CD4-positive, alpha-beta T cell (primary cell): ENCODE data around the gene GUCA2A. TPM values are rescaled to one million over a fixed set of nuclear protein-coding genes. Genes with fewer than 3 reads are reported as not detected.

ENCODE experiments used
- ATAC-seq: fragments of 200-7000 bp; cut with Tn5 transposase; one replicate; pipeline ENCODE4 v1.10.0; 2022; ENCODE audit warnings: mild to moderate bottlenecking; ENCODE audit not compliant: poor library complexity
- CTCF ChIA-PET: fragments of 350-600 bp; sonication (Branson Sonifier 250); formaldehyde crosslinking; loops from one replicate; lab custom pipeline; 2021; ENCODE audit warnings: antibody characterized with exemption, inconsistent platforms; lab: Charles Lee
- POLR2A ChIA-PET: fragments of 350-600 bp; sonication (Branson Sonifier 250); formaldehyde crosslinking; loops from one replicate; lab custom pipeline; 2021; ENCODE audit warnings: antibody characterized with exemption, inconsistent platforms; lab: Charles Lee
- DNase-seq, 14 experiments: peaks; one replicate each; pipeline ENCODE4 v3.0.0-alpha.2; 2013 to 2020; ENCODE audit warnings: mixed read lengths in 2 of 14
- H3K27ac ChIP-seq, 2 donors: one replicate each; pipeline versions ENCODE4 v1.5.1 to v1.7.0; 2013; ENCODE audit warnings: low read length in 2 of 2, low read depth in 1 of 2, mild to moderate bottlenecking in 1 of 2
- H3K27me3 ChIP-seq, 2 experiments: 1 replicate in 1 of 2; 2 replicates in 1 of 2; pipeline versions ENCODE4 v1.6.1 to v1.7.0; 2013; ENCODE audit warnings: low read length in 2 of 2, control low read depth in 1 of 2, mild to moderate bottlenecking in 1 of 2, moderate library complexity in 1 of 2; ENCODE audit not compliant: insufficient read depth in 2 of 2, control insufficient read depth in 1 of 2
- H3K36me3 ChIP-seq: one replicate; pipeline ENCODE4 v1.6.1; 2013; ENCODE audit warnings: low read length, control low read depth; ENCODE audit not compliant: insufficient read depth
- H3K4me1 ChIP-seq: one replicate; pipeline ENCODE4 v1.6.1; 2013; ENCODE audit warnings: low read length, control low read depth; ENCODE audit not compliant: insufficient read depth
- H3K4me3 ChIP-seq: one replicate; pipeline ENCODE4 v1.5.1; 2013; ENCODE audit warnings: mild to moderate bottlenecking, low read length, moderate library complexity
- H3K9me3 ChIP-seq, 2 experiments: 1 replicate in 1 of 2; 2 replicates in 1 of 2; pipeline versions ENCODE4 v1.6.1 to v1.7.0; 2013; ENCODE audit warnings: low read length in 2 of 2, mild to moderate bottlenecking in 2 of 2, control low read depth in 1 of 2, moderate library complexity in 1 of 2; ENCODE audit not compliant: control insufficient read depth in 1 of 2, insufficient read depth in 1 of 2
- H3K27ac Mint-ChIP-seq: one replicate; pipeline ENCODE4 v1.8.0; 2020; ENCODE audit warnings: mixed read lengths
- H3K27me3 Mint-ChIP-seq: one replicate; pipeline ENCODE4 v1.8.0; 2021; ENCODE audit warnings: mixed read lengths
- H3K36me3 Mint-ChIP-seq: one replicate; pipeline ENCODE4 v1.8.0; 2021; ENCODE audit warnings: low read depth, mixed read lengths
- H3K4me1 Mint-ChIP-seq: one replicate; pipeline ENCODE4 v1.8.0; 2021; ENCODE audit warnings: low read depth, mixed read lengths
- H3K4me3 Mint-ChIP-seq: one replicate; pipeline ENCODE4 v1.8.0; 2020; ENCODE audit warnings: mild to moderate bottlenecking, mixed read lengths
- H3K9me3 Mint-ChIP-seq: one replicate; pipeline ENCODE4 v1.8.0; 2020; ENCODE audit warnings: mixed read lengths
- intact Hi-C, 2 experiments: fragments of 100-400 bp; cut with DNase I in 1 of 2; cut with micrococcal nuclease in 1 of 2; formaldehyde crosslinking; loops; one replicate each; pipeline versions ENCODE4 v1.15.1 to v1.9.0; 2023 to 2025; cut with DNase I, micrococcal nuclease
- polyA plus RNA-seq, 2 donors: library from polyadenylated mRNA; unstranded; fragments of 120-200 nt; gene quantifications; one replicate each; pipeline ENCODE4 v1.2.1, GENCODE V29; 2013
- total RNA-seq, 174 experiments: library from RNA in 2 of 174; stranded (reverse) in 2 of 174; gene quantifications; one replicate each; pipeline ENCODE4 v1.2.3 and lab custom pipeline; 2021 to 2026
- TF ChIP-seq, protein P1 (sequence below): fragments of 200-600 bp; IDR thresholded peaks from one replicate; pipeline ENCODE4 v1.8.0; 2022; ENCODE audit warnings: antibody characterized with exemption, mild to moderate bottlenecking

GUCA2A gene, protein sequence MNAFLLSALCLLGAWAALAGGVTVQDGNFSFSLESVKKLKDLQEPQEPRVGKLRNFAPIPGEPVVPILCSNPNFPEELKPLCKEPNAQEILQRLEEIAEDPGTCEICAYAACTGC
- total RNA-seq, result not detected
- polyA plus RNA-seq (2013, experiment 1 of 2), result not detected
- 0.10 TPM for polyA plus RNA-seq (2013, experiment 2 of 2)
- 0 to 0.08 (median 0) reads per million in 172 experiments for total RNA-seq (lab: John Stamatoyannopoulos, UW)

DNA sequence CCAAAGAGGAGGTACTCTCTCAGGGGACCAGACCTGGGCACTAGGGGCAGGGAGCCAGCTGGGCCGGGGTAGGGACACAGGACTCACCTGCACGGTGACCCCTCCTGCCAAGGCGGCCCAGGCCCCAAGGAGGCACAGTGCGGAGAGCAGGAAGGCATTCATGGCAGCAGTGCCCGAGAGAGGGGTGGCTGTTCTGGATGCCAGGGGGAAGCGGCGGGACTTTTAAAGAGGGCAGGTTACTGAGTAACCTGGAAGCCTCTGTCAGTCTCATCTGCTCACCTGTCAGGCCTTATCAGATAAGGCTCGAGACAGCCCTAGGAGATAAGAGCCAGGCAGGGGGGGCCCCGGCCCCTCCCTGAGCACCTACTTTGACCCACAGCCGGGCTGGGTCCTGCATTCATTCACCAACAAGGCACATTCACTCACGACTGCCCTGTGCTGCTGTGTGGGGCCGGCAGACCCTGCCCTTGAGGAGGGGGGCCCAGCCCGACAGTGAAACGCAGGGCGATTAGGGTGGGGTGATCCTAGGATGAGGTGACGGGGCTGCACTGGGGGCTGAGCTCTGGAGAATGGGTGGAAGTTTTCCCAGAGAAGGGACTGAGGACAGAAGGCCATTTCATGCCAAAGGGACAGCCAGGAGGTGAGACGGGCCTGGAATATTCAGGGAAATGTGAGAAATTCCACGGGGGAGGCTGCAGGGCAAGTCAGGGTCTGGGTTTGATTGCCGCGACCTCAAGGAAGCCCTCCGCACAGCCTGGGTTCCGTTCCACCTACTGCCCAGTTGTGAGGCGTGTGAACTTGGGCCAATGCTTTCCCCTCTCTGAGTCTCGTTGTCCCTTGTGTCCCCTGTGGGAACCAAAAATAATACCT, at the start of gene GUCA2A:
TSS of gene GUCA2A (minus strand) at position 195 of the 870 bp plus-strand sequence. CDS start at position 162, 33 bp downstream.
- ChIA-PET CTCF (interaction anchor here (1.7 kb wide), 1 partner anchor 8 kb away, joined by 4 read pairs; no protein-coding TSS in a partner anchor), POLR2A (no interaction called here)
- Mint-ChIP-seq H3K4me1 (no peaks in the 10 kb centered on the region), H3K4me3 (no peak within 1 kb of the TSS), H3K27ac (no peak within 1 kb of the TSS), H3K27me3 (peaks cover 4% of the 10 kb centered on the region), H3K36me3 (no peaks in the 10 kb centered on the region), H3K9me3 (peaks cover 5% of the 10 kb centered on the region)
- H3K27ac ChIP-seq, result no peak within 1 kb of the TSS
- no peaks in the 10 kb centered on the region for H3K27me3 ChIP-seq
- intact Hi-C loops, result no loop called here
- H3K36me3 ChIP-seq, result no peaks in the 10 kb centered on the region
- peaks cover 0 to 8% of the 10 kb centered on the region in 2 experiments for H3K9me3 ChIP-seq
- DNase-seq (no peak), ATAC-seq (no peak)
- TF ChIP-seq, protein P1, sequence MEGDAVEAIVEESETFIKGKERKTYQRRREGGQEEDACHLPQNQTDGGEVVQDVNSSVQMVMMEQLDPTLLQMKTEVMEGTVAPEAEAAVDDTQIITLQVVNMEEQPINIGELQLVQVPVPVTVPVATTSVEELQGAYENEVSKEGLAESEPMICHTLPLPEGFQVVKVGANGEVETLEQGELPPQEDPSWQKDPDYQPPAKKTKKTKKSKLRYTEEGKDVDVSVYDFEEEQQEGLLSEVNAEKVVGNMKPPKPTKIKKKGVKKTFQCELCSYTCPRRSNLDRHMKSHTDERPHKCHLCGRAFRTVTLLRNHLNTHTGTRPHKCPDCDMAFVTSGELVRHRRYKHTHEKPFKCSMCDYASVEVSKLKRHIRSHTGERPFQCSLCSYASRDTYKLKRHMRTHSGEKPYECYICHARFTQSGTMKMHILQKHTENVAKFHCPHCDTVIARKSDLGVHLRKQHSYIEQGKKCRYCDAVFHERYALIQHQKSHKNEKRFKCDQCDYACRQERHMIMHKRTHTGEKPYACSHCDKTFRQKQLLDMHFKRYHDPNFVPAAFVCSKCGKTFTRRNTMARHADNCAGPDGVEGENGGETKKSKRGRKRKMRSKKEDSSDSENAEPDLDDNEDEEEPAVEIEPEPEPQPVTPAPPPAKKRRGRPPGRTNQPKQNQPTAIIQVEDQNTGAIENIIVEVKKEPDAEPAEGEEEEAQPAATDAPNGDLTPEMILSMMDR, result no peak
- no peak within 1 kb of the TSS for H3K4me3 ChIP-seq
- H3K4me1 ChIP-seq, result no peaks in the 10 kb centered on the region

GRCh38 chr1:42211224-42211623, 46.7 kb upstream of the GUCA2A start:
- peaks cover 19% of the 10 kb centered on the region for H3K4me1 Mint-ChIP-seq
- CTCF ChIA-PET, result no interaction called here
- ATAC-seq, result no peak
- intact Hi-C loops, result no loop called here
- no peak overlapping the region for H3K4me3 ChIP-seq
- no peak overlapping the region for H3K27ac Mint-ChIP-seq
- H3K9me3 Mint-ChIP-seq, result peaks cover 9% of the 10 kb centered on the region
- H3K9me3 ChIP-seq, result peaks cover 9 to 16% of the 10 kb centered on the region in 2 experiments
- no peaks in the 10 kb centered on the region for H3K27me3 Mint-ChIP-seq
- POLR2A ChIA-PET, result no interaction called here
- no peak overlapping the region for H3K4me3 Mint-ChIP-seq
- H3K4me1 ChIP-seq, result peaks cover 18% of the 10 kb centered on the region
- no peak for DNase-seq
- TF ChIP-seq, protein P1, result no peak
- no peaks in the 10 kb centered on the region for H3K27me3 ChIP-seq
- H3K36me3 ChIP-seq, result peaks cover 30% of the 10 kb centered on the region
- H3K27ac ChIP-seq, result no peak overlapping the region
- peaks cover 93% of the 10 kb centered on the region for H3K36me3 Mint-ChIP-seq

- TF ChIP-seq, protein P1, result no peak
- no peak overlapping the region for H3K4me3 Mint-ChIP-seq
- Histone ChIP-seq H3K4me1 (peaks cover 18% of the 10 kb centered on the region), H3K36me3 (peaks cover 30% of the 10 kb centered on the region), H3K27me3 (no peaks in the 10 kb centered on the region), H3K9me3 (peaks cover 6 to 16% of the 10 kb centered on the region in 2 experiments), H3K27ac (no peak overlapping the region), H3K4me3 (no peak overlapping the region)
- DNase-seq (no peak), ATAC-seq (no peak)
- intact Hi-C loops, result no loop called here
- peaks cover 9% of the 10 kb centered on the region for H3K9me3 Mint-ChIP-seq
- H3K27me3 Mint-ChIP-seq, result no peaks in the 10 kb centered on the region
- peaks cover 93% of the 10 kb centered on the region for H3K36me3 Mint-ChIP-seq
- ChIA-PET CTCF (no interaction called here), POLR2A (no interaction called here)
- peaks cover 19% of the 10 kb centered on the region for H3K4me1 Mint-ChIP-seq
- H3K27ac Mint-ChIP-seq, result no peak overlapping the region
These were observed 46.0 kb upstream of the GUCA2A start for GRCh38 chr1:42210421-42211133.
